ENCODE results near the gene SLC11A1.

- TF ChIP-seq CTCF (IDR thresholded peaks at IDR 0.05) (no peak), POLR2A (IDR thresholded peaks at IDR 0.05) (no peak)
Measured at GRCh38 chr2:218378053-218378452, 4.0 kb upstream of the SLC11A1 start.
